ENCODE measurements around the gene ZMIZ2. TPM values are rescaled to one million over a fixed set of nuclear protein-coding genes. Genes with fewer than 3 reads are reported as not detected.

ZMIZ2 gene
- total RNA-seq, 2 donors from 2014 or later = 85.6 to 98.2 TPM

DNA sequence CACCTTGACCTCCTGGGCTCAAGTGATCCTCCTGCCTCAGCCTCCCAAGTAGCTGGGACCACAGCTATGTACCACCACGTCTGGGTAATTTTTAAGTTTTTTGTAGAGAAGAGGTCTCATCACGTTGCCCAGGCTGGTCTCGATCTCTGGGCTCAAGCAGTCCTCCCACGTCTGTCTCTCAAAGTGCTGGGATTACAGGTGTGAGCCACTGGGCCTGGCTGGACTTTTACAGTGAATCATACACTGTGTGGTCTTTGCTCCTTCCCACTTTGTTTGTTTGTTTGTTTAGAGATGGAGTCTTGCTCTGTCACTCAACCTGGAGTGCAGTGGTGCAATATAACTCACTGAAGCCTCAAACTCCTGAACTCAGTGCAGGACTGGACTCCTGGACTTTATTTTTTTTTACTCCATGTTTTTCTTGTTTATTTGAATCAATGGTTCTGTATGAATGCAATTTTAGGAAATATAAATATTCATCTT lies 60.3 kb downstream of the ZMIZ2 start:
- 91 to 92% methylated on average over 4 of the region's 4 CpGs for WGBS, 2 experiments (ENCODE audit: insufficient coverage in 1 of 2, insufficient read length in 1 of 2)
- H3K9me3 ChIP-seq (ENCODE audit: control insufficient read depth, low read length) = no peaks in the 10 kb centered on the region
- no peak overlapping the region for H3K4me3 ChIP-seq (ENCODE audit: low read length)
- Mint-ChIP-seq H3K4me3 (no peak overlapping the region), H3K9me3 (no peaks in the 10 kb centered on the region), H3K27ac (no peak overlapping the region), H3K27me3 (ENCODE audit: insufficient read depth) (no peaks in the 10 kb centered on the region), H3K36me3 (ENCODE audit: low read depth) (no peaks in the 10 kb centered on the region), H3K4me1 (no peaks in the 10 kb centered on the region)
- no peak overlapping the region for H3K27ac ChIP-seq (ENCODE audit: low read depth, low read length)
- H3K36me3 ChIP-seq (ENCODE audit: control insufficient read depth, insufficient read depth, low read length) = no peaks in the 10 kb centered on the region
- no peak for DNase-seq
- TF ChIP-seq, protein P1, sequence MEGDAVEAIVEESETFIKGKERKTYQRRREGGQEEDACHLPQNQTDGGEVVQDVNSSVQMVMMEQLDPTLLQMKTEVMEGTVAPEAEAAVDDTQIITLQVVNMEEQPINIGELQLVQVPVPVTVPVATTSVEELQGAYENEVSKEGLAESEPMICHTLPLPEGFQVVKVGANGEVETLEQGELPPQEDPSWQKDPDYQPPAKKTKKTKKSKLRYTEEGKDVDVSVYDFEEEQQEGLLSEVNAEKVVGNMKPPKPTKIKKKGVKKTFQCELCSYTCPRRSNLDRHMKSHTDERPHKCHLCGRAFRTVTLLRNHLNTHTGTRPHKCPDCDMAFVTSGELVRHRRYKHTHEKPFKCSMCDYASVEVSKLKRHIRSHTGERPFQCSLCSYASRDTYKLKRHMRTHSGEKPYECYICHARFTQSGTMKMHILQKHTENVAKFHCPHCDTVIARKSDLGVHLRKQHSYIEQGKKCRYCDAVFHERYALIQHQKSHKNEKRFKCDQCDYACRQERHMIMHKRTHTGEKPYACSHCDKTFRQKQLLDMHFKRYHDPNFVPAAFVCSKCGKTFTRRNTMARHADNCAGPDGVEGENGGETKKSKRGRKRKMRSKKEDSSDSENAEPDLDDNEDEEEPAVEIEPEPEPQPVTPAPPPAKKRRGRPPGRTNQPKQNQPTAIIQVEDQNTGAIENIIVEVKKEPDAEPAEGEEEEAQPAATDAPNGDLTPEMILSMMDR (conservative IDR thresholded peaks at IDR 0.05) = no peak
- no peak overlapping the region for H3K9ac ChIP-seq (ENCODE audit: extremely low read depth, low read length, poor library complexity, severe bottlenecking)
- H3K27me3 ChIP-seq (ENCODE audit: control insufficient read depth, insufficient read depth, low read length, poor library complexity, severe bottlenecking) = no peaks in the 10 kb centered on the region
- no peaks in the 10 kb centered on the region for H3K4me1 ChIP-seq (ENCODE audit: control insufficient read depth, insufficient read depth, low read length)

DNA sequence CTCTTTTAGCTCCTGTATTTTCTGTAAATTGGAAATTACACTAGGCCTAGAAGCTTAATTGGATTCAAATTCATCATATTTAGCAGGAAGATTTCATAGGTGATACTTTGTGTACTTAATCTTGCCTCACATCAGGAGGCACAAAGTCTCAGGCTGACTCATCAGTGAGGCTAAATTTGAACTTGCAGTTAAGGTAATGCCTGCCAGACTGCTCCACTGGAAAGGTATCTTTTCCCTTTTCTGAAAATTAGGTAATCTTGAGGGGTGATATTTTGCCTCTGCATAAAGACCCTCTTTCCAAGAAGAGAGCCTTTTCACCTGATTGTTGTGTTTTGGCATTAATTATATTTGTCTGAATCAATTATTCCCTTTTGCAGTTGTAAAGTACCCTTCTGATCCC lies 62.4 kb downstream of the ZMIZ2 start:
- Mint-ChIP-seq H3K36me3 (ENCODE audit: low read depth) (no peaks in the 10 kb centered on the region), H3K9me3 (no peaks in the 10 kb centered on the region), H3K27me3 (ENCODE audit: insufficient read depth) (no peaks in the 10 kb centered on the region), H3K4me3 (no peak overlapping the region), H3K27ac (no peak overlapping the region), H3K4me1 (no peaks in the 10 kb centered on the region)
- Histone ChIP-seq H3K4me1 (ENCODE audit: control insufficient read depth, insufficient read depth, low read length) (no peaks in the 10 kb centered on the region), H3K4me3 (ENCODE audit: low read length) (no peak overlapping the region), H3K27me3 (ENCODE audit: control insufficient read depth, insufficient read depth, low read length, poor library complexity, severe bottlenecking) (no peaks in the 10 kb centered on the region), H3K36me3 (ENCODE audit: control insufficient read depth, insufficient read depth, low read length) (no peaks in the 10 kb centered on the region), H3K9ac (ENCODE audit: extremely low read depth, low read length, poor library complexity, severe bottlenecking) (no peak overlapping the region), H3K9me3 (ENCODE audit: control insufficient read depth, low read length) (no peaks in the 10 kb centered on the region), H3K27ac (ENCODE audit: low read depth, low read length) (no peak overlapping the region)
- DNase-seq = no peak
- TF ChIP-seq, protein P1 (conservative IDR thresholded peaks at IDR 0.05) = no peak

DNA sequence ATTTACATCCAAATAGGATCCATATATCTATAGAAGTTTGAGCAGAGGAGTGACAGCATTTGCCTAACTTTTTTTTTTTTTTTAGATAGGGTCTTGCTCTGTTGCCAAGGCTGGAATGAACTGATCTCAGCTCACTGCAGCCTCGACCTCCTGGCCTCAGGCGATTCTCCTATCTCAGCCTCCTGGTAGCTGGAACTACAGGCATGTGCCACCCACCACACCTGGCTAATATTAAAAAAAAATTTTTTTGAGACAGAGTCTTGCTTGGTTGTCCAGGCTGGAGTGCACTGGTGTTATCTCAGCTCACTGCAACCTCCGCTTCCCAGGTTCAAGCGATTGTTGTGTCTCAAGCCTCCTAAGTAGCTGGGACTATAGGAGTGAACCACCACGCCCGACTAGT lies 62.9 kb downstream of the ZMIZ2 start:
- Histone ChIP-seq H3K4me3 (ENCODE audit: low read length) (no peak overlapping the region), H3K36me3 (ENCODE audit: control insufficient read depth, insufficient read depth, low read length) (no peaks in the 10 kb centered on the region), H3K9me3 (ENCODE audit: control insufficient read depth, low read length) (no peaks in the 10 kb centered on the region), H3K9ac (ENCODE audit: extremely low read depth, low read length, poor library complexity, severe bottlenecking) (no peak overlapping the region), H3K27ac (ENCODE audit: low read depth, low read length) (no peak overlapping the region), H3K4me1 (ENCODE audit: control insufficient read depth, insufficient read depth, low read length) (no peaks in the 10 kb centered on the region), H3K27me3 (ENCODE audit: control insufficient read depth, insufficient read depth, low read length, poor library complexity, severe bottlenecking) (no peaks in the 10 kb centered on the region)
- 93% methylated on average over 5 to 6 of the region's 6 CpGs for WGBS, 2 experiments (ENCODE audit: insufficient coverage in 1 of 2, insufficient read length in 1 of 2)
- no peak for DNase-seq
- TF ChIP-seq, protein P1 (conservative IDR thresholded peaks at IDR 0.05) = no peak
- no peaks in the 10 kb centered on the region for H3K9me3 Mint-ChIP-seq
- no peaks in the 10 kb centered on the region for H3K27me3 Mint-ChIP-seq (ENCODE audit: insufficient read depth)
- no peak overlapping the region for H3K27ac Mint-ChIP-seq
- no peak overlapping the region for H3K4me3 Mint-ChIP-seq
- no peaks in the 10 kb centered on the region for H3K4me1 Mint-ChIP-seq
- no peaks in the 10 kb centered on the region for H3K36me3 Mint-ChIP-seq (ENCODE audit: low read depth)
